ENCODE measurements around the gene HMGA1. TPM values are rescaled to one million over a fixed set of nuclear protein-coding genes. Genes with fewer than 3 reads are reported as not detected.
"Not testable (repeated sequence)": the region's sequence is repeated elsewhere in the genome, so short reads cannot be mapped to it uniquely, and the experiment has no call there.

The HMGA1 gene
- total and polyA plus RNA-seq, 2 experiments from 2014 or later: 341 to 639 TPM

- Histone ChIP-seq H3K27me3 (no peaks in the 10 kb centered on the region), H3K36me3 (peaks cover 5% of the 10 kb centered on the region), H3K4me1 (ENCODE audit: low read depth) (no peaks in the 10 kb centered on the region), H3K4me3 (no peak overlapping the region), H3K27ac (no peak overlapping the region), H3K9me3 (ENCODE audit: low read depth) (no peaks in the 10 kb centered on the region)
- TF ChIP-seq CTCF (IDR thresholded peaks at IDR 0.05; ENCODE audit: low read depth, low read length): no peak
- no peak for DNase-seq (ENCODE audit: low read depth in 1 of 2, low spot score in 1 of 2)
Observed at GRCh38 chr6:34247481-34248197, 11.0 kb downstream of the HMGA1 start.

GRCh38 chr6:34248198-34248726 lies 11.6 kb downstream of the HMGA1 start:
- H3K27ac ChIP-seq: peak overlapping the region; percentile 38
- H3K4me3 ChIP-seq: peak overlapping the region; percentile 63
- DNase-seq (ENCODE audit: low read depth in 1 of 2, low spot score in 1 of 2): no peak

GRCh38 chr6:34248727-34249468 lies 12.2 kb downstream of the HMGA1 start, which contains the start of gene SMIM29:
TSS of gene SMIM29 (minus strand) at chr6:34249006. CDS start at chr6:34247791, 1,215 bp downstream.
- Histone ChIP-seq H3K27me3 (no peaks in the 10 kb centered on the region), H3K4me1 (ENCODE audit: low read depth) (no peaks in the 10 kb centered on the region), H3K4me3 (peak within 1 kb of the TSS; percentile 63), H3K27ac (peak within 1 kb of the TSS; percentile 38), H3K9me3 (ENCODE audit: low read depth) (no peaks in the 10 kb centered on the region), H3K36me3 (peaks cover 3% of the 10 kb centered on the region)
- peak; percentile 97 to 98 for DNase-seq (ENCODE audit: low read depth in 1 of 2, low spot score in 1 of 2)
- TF ChIP-seq CTCF (IDR thresholded peaks at IDR 0.05; ENCODE audit: low read depth, low read length): peak; percentile 79

More at GRCh38 chr6:34248198-34248726, 11.6 kb downstream of the HMGA1 start:
- Histone ChIP-seq H3K36me3 (peaks cover 5% of the 10 kb centered on the region), H3K4me1 (ENCODE audit: low read depth) (no peaks in the 10 kb centered on the region), H3K27me3 (no peaks in the 10 kb centered on the region), H3K9me3 (ENCODE audit: low read depth) (no peaks in the 10 kb centered on the region)
- TF ChIP-seq CTCF (IDR thresholded peaks at IDR 0.05; ENCODE audit: low read depth, low read length): no peak

GRCh38 chr6:34249469-34250261 lies 13.0 kb downstream of the HMGA1 start:
- Histone ChIP-seq H3K27me3 (no peaks in the 10 kb centered on the region), H3K27ac (no peak overlapping the region), H3K9me3 (ENCODE audit: low read depth) (no peaks in the 10 kb centered on the region), H3K4me1 (ENCODE audit: low read depth) (no peaks in the 10 kb centered on the region), H3K4me3 (peak overlapping the region; percentile 39), H3K36me3 (no peaks in the 10 kb centered on the region)
- no peak for TF ChIP-seq CTCF (IDR thresholded peaks at IDR 0.05; ENCODE audit: low read depth, low read length)
- DNase-seq (ENCODE audit: low read depth in 1 of 2, low spot score in 1 of 2): no peak

GRCh38 chr6:34252395-34252794 lies 15.7 kb downstream of the HMGA1 start:
- H3K4me3 ChIP-seq; DNase-seq (ENCODE audit: low read depth in 1 of 2, low spot score in 1 of 2); H3K9me3 ChIP-seq (ENCODE audit: low read depth); H3K27ac ChIP-seq; H3K36me3 ChIP-seq; H3K4me1 ChIP-seq (ENCODE audit: low read depth); H3K27me3 ChIP-seq: not testable (repeated sequence)

All from cardiac muscle cell (in vitro differentiated cells and primary cell).